ENCODE measurements around the gene ABCC12.

Gene ABCC12

DNA sequence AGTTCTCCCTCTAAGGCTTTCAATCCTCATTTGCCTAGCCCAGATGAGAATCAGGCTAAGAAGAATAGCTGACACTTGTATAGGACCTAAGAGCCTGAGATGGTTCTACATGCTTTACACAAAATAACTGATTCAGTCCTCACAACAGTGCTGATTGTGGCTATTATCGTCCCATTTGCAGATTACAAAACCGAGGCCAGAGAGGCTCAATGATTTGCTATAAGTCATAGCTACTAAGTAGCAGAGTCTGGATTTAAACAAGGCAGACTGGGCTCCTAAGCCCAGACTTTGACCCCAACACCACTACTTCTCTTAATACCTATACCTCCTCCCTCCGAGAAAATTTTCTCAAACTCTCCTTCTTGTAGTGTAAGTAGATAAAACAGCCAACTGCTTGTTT lies 23.1 kb downstream of the ABCC12 start:
- Histone ChIP-seq H3K79me2 (ENCODE audit: insufficient read depth, low read length) (no peaks in the 10 kb centered on the region), H2AFZ (ENCODE audit: low read length) (no peak overlapping the region), H4K20me1 (ENCODE audit: insufficient read depth, low read length, poor library complexity, severe bottlenecking) (no peaks in the 10 kb centered on the region), H3K27me3 (ENCODE audit: insufficient read depth, low read length, poor library complexity, severe bottlenecking) (no peaks in the 10 kb centered on the region), H3K36me3 (ENCODE audit: insufficient read depth, low read length) (no peaks in the 10 kb centered on the region), H3K4me1 (ENCODE audit: insufficient read depth, low read length, poor library complexity, severe bottlenecking) (no peaks in the 10 kb centered on the region), H3K4me2 (ENCODE audit: low read depth, low read length, poor library complexity, severe bottlenecking) (no peak overlapping the region), H3K9me3 (ENCODE audit: insufficient read depth, low read depth, low read length) (no peaks in the 10 kb centered on the region), H3K9me2 (replicated peaks; ENCODE audit: low read depth, low read length) (no peaks in the 10 kb centered on the region), H3F3A (ENCODE audit: low read depth) (no peaks in the 10 kb centered on the region), H3K4me3 (ENCODE audit: low read length, poor library complexity, severe bottlenecking) (no peak overlapping the region), H3K9ac (ENCODE audit: low read depth, low read length, poor library complexity, severe bottlenecking) (no peak overlapping the region)
- TF ChIP-seq, protein P1, sequence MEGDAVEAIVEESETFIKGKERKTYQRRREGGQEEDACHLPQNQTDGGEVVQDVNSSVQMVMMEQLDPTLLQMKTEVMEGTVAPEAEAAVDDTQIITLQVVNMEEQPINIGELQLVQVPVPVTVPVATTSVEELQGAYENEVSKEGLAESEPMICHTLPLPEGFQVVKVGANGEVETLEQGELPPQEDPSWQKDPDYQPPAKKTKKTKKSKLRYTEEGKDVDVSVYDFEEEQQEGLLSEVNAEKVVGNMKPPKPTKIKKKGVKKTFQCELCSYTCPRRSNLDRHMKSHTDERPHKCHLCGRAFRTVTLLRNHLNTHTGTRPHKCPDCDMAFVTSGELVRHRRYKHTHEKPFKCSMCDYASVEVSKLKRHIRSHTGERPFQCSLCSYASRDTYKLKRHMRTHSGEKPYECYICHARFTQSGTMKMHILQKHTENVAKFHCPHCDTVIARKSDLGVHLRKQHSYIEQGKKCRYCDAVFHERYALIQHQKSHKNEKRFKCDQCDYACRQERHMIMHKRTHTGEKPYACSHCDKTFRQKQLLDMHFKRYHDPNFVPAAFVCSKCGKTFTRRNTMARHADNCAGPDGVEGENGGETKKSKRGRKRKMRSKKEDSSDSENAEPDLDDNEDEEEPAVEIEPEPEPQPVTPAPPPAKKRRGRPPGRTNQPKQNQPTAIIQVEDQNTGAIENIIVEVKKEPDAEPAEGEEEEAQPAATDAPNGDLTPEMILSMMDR (conservative IDR thresholded peaks at IDR 0.05; ENCODE audit: low read length): no peak
- TF ChIP-seq EZH2phosphoT487 (IDR thresholded peaks at IDR 0.05; ENCODE audit: borderline replicate concordance): no peak

GRCh38 chr16:48131201-48131935 lies 24.4 kb downstream of the ABCC12 start:
- Histone ChIP-seq H4K20me1 (ENCODE audit: insufficient read depth, low read length, poor library complexity, severe bottlenecking) (no peaks in the 10 kb centered on the region), H3F3A (ENCODE audit: low read depth) (no peaks in the 10 kb centered on the region), H3K27me3 (ENCODE audit: insufficient read depth, low read length, poor library complexity, severe bottlenecking) (no peaks in the 10 kb centered on the region), H3K9me3 (ENCODE audit: insufficient read depth, low read depth, low read length) (no peaks in the 10 kb centered on the region), H3K4me3 (ENCODE audit: low read length, poor library complexity, severe bottlenecking) (no peak overlapping the region), H3K4me2 (ENCODE audit: low read depth, low read length, poor library complexity, severe bottlenecking) (no peak overlapping the region), H3K36me3 (ENCODE audit: insufficient read depth, low read length) (no peaks in the 10 kb centered on the region), H3K4me1 (ENCODE audit: insufficient read depth, low read length, poor library complexity, severe bottlenecking) (no peaks in the 10 kb centered on the region), H3K9ac (ENCODE audit: low read depth, low read length, poor library complexity, severe bottlenecking) (no peak overlapping the region), H2AFZ (ENCODE audit: low read length) (no peak overlapping the region), H3K79me2 (ENCODE audit: insufficient read depth, low read length) (no peaks in the 10 kb centered on the region), H3K9me2 (replicated peaks; ENCODE audit: low read depth, low read length) (no peaks in the 10 kb centered on the region)
- TF ChIP-seq, protein P1 (conservative IDR thresholded peaks at IDR 0.05; ENCODE audit: low read length): no peak
- TF ChIP-seq EZH2phosphoT487 (IDR thresholded peaks at IDR 0.05; ENCODE audit: borderline replicate concordance): no peak

DNA sequence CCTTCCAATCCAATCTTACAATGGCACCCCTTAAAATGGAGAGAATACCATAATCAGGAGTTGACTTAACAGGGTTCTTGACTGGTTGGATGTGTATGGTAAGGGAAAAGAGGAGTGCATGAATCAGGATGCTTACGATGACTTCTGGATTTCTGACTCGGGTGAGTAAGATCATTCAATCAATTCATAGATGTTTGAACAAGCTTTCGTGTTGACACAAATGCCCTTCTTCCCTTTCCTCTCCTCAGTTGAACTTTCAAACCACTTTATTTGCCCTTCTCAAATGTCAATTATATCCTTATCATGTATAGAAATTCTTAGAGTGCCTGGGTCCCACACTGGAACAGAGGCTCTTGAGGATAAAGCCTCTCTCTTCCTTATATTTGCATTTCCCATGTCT lies 25.9 kb downstream of the ABCC12 start:
- H3K4me3 ChIP-seq (ENCODE audit: low read length, poor library complexity, severe bottlenecking): no peak overlapping the region
- no peaks in the 10 kb centered on the region for H3K9me3 ChIP-seq (ENCODE audit: insufficient read depth, low read depth, low read length)
- H2AFZ ChIP-seq (ENCODE audit: low read length): no peak overlapping the region
- H3K4me2 ChIP-seq (ENCODE audit: low read depth, low read length, poor library complexity, severe bottlenecking): no peak overlapping the region
- no peaks in the 10 kb centered on the region for H3K36me3 ChIP-seq (ENCODE audit: insufficient read depth, low read length)
- TF ChIP-seq, protein P1 (conservative IDR thresholded peaks at IDR 0.05; ENCODE audit: low read length): no peak
- TF ChIP-seq EZH2phosphoT487 (IDR thresholded peaks at IDR 0.05; ENCODE audit: borderline replicate concordance): no peak
- H3K4me1 ChIP-seq (ENCODE audit: insufficient read depth, low read length, poor library complexity, severe bottlenecking): no peaks in the 10 kb centered on the region
- no peaks in the 10 kb centered on the region for H3F3A ChIP-seq (ENCODE audit: low read depth)
- H3K27me3 ChIP-seq (ENCODE audit: insufficient read depth, low read length, poor library complexity, severe bottlenecking): no peaks in the 10 kb centered on the region
- H4K20me1 ChIP-seq (ENCODE audit: insufficient read depth, low read length, poor library complexity, severe bottlenecking): no peaks in the 10 kb centered on the region
- no peaks in the 10 kb centered on the region for H3K9me2 ChIP-seq (replicated peaks; ENCODE audit: low read depth, low read length)
- H3K9ac ChIP-seq (ENCODE audit: low read depth, low read length, poor library complexity, severe bottlenecking): no peak overlapping the region
- H3K79me2 ChIP-seq (ENCODE audit: insufficient read depth, low read length): no peaks in the 10 kb centered on the region

All from Loucy (cell line).